DMS114 treated with DMSO at 0.1 percent for 48 hours (cell line): ENCODE data around the gene TNNT2.

Experiments used
- DNase-seq: peaks from one replicate; lab custom pipeline; 2025; ENCODE audit not compliant: unreplicated experiment; lab: John Stamatoyannopoulos, UW

TNNT2 gene

DNA sequence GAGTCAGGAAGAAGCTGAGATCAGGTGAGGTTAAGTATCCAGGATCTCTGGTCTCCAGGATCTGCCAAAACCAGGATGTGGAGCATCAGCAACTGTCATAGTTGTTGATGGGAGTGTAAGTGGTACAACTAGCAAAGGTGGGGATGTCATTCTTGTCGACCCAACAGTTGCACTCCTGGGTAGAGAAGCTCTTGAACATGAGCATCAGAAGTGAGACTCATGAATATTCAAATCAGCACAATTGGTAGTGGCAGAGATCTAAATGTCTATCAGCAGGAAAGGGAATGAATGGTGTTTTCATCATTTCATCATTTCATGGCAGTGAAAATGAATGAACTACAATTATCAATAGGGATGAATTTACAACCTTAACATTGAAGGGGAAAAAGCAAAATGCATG lies 25.9 kb upstream of the TNNT2 start:
- DNase-seq = no peak

GRCh38 chr1:201401700-201402099 lies 24.2 kb upstream of the TNNT2 start:
- no peak for DNase-seq

DNA sequence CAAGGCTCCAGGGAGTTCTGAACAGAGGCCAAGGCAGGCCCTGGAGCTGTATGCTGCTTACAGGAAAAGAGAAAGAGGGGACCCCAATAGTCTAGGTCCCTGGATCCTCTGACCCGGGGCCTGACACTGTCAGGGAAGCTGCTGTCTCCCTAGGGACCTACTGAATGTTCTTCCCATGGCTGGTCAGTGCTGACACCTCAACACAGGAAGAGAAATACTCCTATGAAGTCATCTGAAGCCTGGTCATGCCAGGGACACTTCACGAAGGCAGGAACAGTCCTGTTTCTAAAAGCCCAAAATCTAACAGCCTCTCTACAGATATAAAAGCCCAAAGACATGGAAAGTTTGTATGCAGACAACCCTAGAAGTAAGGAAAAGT lies 23.4 kb upstream of the TNNT2 start:
- DNase-seq = no peak

GRCh38 chr1:201400212-201400851 lies 22.9 kb upstream of the TNNT2 start:
- DNase-seq = no peak

- DNase-seq = no peak
Measured at GRCh38 chr1:201399352-201400126, 22.1 kb upstream of the TNNT2 start.

DNA sequence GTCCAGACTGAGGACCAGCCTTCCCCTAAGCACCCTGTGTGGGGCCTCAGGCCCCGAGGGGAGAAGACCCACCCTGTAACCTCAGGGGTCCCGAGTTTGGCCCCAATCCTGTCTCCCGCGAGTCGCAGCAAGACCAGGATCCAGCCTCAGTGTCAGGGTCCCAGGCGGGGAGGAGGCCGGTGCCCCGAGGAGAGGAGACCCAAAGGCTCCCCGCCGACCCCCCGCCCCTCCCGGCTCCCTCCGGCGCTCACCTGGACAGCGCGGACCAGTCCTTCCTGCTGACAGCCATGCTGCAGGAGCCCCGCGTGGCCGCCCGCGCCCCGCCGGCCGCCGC lies 21.5 kb upstream of the TNNT2 start, which contains the start of gene LAD1:
Gene LAD1 (minus strand): TSS at position 307 of the 334 bp plus-strand sequence. CDS start 18 bp downstream, at position 289.
- no peak for DNase-seq

- no peak for DNase-seq
Measured at GRCh38 chr1:201397675-201398074, 20.2 kb upstream of the TNNT2 start.

GRCh38 chr1:201396861-201397464 lies 19.5 kb upstream of the TNNT2 start:
- DNase-seq = no peak

DNA sequence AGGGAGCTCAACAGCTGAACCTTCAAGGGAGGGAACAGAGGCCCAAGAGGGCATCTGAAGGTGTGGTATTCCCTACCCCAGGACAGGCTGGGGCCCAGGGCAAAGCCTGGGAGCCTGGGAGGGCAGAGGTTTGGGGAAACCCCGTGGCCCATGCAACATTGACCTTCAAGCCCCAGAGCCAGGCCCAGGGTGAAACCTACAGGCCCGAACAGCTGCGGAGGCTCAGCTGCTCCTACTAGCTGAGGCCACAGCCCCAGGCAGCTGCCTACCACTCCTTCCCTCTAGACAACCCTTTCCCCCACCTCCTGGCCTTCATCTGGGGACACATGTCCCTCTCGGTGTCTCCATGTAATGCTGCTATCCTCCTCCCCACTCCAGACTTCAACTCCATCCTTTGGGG lies 18.5 kb upstream of the TNNT2 start:
- no peak for DNase-seq

GRCh38 chr1:201394591-201394990 lies 17.1 kb upstream of the TNNT2 start:
- no peak for DNase-seq

DNA sequence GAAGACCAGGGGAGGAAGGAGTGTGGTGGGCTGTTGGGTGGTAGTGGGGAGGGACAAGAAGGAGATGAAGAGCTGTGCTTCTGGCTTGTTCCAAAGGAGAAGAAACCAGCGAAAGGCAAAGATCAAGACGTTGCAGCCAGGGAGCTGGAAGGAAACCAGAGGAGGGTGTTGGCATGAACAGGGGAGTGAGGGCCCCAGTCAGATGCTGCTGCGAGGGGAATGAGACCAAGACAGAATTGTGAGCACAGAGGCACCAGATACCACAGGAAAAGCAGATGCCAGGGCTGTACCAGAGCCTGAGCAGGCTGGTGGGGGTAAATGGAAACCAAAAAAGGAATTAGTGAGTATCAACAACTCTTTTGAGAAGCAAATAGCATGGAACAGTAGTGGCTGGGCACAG lies 15.6 kb upstream of the TNNT2 start:
- DNase-seq = no peak

- no peak for DNase-seq
Measured at GRCh38 chr1:201391651-201392511, 14.4 kb upstream of the TNNT2 start.

GRCh38 chr1:201391225-201391624 lies 13.7 kb upstream of the TNNT2 start:
- no peak for DNase-seq

DNA sequence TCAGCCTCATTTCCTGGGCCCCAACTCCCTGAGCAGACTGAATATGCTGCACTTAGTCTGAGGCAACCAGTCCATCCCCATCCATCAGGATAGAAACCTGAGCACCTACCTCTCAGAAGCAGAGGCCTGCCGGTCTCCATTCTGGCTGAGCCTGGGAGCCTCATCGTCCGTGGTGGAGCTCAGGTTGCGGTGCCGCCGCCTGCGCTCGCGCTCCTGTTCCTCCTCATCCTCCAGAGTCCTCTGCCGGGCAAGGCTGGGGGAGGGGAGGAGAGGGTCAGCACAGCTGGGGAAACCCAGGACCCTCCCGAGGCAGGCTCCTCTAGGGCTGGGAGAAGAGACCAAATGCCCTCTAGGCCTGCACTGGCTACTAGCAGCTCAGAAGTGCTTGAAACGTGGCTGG lies 11.6 kb upstream of the TNNT2 start:
- no peak for DNase-seq

DNA sequence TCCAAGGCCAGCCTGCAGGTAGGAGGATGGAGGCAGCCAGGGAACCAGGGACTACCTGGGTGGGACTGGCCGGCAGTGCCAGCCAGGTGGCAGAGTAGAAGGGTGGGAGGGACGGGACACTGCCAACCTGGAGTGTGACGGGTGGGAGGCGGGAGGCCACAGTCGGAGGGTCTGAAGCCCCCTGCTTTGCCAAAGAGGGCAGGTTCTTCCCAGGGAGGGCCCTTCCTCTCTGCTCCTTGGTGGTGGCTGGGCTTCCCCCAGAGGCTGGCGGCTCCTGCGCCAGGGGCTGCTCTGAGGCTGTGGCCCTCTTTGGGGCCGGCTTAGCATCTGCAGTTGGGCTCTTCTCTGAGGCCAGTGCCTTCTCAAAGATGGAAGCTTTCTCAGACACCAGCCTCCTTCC lies 8.7 kb upstream of the TNNT2 start:
- no peak for DNase-seq

GRCh38 chr1:201385299-201385891 lies 7.9 kb upstream of the TNNT2 start:
- peak; percentile 3 for DNase-seq

DNA sequence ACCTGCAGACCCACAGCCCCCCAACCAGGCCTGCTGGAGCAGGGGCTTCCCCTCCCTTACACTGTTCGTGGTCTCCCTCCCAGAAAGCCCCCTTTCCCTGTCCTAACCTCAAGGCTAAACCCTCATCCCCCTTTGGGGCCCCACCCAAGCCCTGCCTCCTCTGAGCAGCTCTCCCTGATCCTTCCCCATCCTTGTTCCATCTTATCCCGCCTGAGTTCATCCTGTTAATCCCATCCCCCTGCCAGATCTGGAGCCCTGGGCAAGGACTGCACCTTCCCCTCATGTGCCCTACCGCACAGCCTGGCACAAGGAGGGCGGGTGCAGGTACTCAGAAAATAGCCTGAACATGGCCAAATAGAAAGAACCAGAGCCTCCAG lies 6.9 kb upstream of the TNNT2 start:
- no peak for DNase-seq

DNA sequence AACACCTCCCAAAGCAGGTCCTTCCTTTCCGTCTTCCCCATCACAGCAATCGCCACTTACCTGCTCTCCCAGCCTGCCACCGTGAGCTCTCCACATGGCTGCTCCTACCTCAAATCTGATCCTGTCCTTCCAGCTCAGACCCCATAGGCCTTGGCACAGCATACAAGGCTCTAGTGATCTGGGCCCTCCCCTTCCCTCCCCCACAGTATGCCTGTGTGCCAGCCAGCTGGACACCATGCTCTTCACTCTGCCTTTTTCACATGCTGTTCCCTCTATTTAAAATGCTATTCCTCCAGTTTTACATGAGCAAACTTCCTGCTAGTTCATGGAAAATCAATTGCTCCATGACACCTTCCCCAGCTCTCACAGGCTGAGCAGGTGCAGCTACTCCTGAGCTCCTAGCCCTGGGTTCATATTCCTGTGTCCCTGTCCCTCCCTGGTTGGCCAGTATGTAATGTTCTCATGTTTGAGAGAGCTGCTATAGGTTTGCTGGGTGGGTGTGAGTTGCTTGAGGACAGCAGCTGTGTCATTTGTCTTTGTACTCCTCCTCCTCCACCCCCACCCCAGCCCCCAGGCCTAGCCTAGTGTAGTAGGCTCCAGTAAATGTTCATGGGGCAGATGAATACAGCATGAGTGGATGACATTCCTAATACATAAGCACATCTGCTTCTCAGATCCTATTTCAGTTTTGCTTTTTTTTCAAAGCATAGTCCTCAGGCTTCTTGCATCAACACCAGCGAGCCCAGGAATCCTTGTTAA lies 6.3 kb upstream of the TNNT2 start:
- no peak for DNase-seq

- no peak for DNase-seq
Measured at GRCh38 chr1:201381130-201381529, 3.6 kb upstream of the TNNT2 start.

DNA sequence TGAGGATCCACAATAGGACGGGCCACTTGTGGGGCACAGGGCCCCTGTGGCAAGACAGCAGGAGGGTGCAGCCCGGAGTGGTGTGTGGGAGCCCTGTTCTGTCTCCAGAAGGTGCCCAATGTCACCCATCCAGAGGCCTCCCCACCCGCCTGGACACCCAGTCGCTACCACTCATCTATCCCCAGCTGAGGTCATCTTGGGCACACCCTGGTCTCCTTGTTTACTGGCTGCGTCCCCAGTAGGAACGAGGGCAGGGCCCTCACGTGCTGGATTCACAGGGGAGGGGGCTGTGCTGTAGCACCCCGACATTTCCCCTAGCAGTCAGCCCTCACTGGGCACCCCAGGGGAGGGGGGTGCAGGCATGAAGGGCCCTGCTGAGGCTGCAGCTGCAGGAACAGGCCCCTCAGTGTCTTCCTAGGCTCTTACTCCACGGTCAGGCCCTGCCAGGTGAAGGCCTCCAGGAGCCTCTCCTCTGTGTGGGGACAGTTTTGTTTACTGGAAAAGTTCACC lies 2.3 kb upstream of the TNNT2 start:
- no peak for DNase-seq
